BE2C (cell line): Measurements from ENCODE around the gene ZSCAN26.

Source experiments
- DNase-seq: peaks from one replicate; pipeline ENCODE4 v3.0.0-alpha.2; 2020
- H3K27me3 ChIP-seq: fragments of 250-450 bp; sonication (Bioruptor Pico); 2 replicates; pipeline ENCODE4 v1.5.1; 2020; ENCODE audit warnings: mild to moderate bottlenecking
- H3K36me3 ChIP-seq: fragments of 250-450 bp; sonication (Bioruptor Pico); 2 replicates; pipeline ENCODE4 v1.5.1; 2020; ENCODE audit warnings: mild to moderate bottlenecking
- H3K4me1 ChIP-seq: fragments of 250-450 bp; sonication (Bioruptor Pico); 2 replicates; pipeline ENCODE4 v1.5.1; 2020
- H3K4me3 ChIP-seq: 2 replicates; pipeline ENCODE4 v1.5.1; 2011; ENCODE audit warnings: low read depth, low read length
- H3K9me3 ChIP-seq: fragments of 250-450 bp; sonication (Bioruptor Pico); 2 replicates; pipeline ENCODE4 v1.5.1; 2020
- TF ChIP-seq, protein P1 (sequence below): IDR thresholded peaks from 2 replicates; pipeline ENCODE4 v1.5.1; 2012; ENCODE audit warnings: mild to moderate bottlenecking, low read depth, low read length

ZSCAN26 gene

DNA sequence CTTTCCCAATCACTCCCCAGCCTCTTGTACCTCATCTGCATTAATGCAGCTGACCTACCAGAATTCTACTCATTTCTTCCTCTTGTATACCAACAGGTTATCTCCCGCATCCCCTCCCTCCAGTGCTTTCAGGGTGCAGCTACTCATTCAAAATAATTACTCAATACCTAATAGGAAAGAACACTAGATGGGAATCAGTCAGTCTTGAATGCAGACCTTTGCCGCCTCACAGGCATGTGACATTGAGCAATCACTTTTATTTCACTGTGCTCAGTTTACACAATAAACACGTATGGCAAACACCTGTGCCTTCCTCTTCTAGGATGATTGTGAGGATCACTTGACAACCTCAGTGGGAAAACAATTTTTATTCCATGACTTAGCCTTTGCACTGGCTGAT lies 55.7 kb downstream of the ZSCAN26 start:
- no peaks in the 10 kb centered on the region for H3K27me3 ChIP-seq
- H3K4me1 ChIP-seq = no peaks in the 10 kb centered on the region
- H3K36me3 ChIP-seq = no peaks in the 10 kb centered on the region
- H3K4me3 ChIP-seq = no peak overlapping the region
- peaks cover 6% of the 10 kb centered on the region; the same call in 1 of the 2 replicates for H3K9me3 ChIP-seq
- no peak for DNase-seq
- TF ChIP-seq, protein P1, sequence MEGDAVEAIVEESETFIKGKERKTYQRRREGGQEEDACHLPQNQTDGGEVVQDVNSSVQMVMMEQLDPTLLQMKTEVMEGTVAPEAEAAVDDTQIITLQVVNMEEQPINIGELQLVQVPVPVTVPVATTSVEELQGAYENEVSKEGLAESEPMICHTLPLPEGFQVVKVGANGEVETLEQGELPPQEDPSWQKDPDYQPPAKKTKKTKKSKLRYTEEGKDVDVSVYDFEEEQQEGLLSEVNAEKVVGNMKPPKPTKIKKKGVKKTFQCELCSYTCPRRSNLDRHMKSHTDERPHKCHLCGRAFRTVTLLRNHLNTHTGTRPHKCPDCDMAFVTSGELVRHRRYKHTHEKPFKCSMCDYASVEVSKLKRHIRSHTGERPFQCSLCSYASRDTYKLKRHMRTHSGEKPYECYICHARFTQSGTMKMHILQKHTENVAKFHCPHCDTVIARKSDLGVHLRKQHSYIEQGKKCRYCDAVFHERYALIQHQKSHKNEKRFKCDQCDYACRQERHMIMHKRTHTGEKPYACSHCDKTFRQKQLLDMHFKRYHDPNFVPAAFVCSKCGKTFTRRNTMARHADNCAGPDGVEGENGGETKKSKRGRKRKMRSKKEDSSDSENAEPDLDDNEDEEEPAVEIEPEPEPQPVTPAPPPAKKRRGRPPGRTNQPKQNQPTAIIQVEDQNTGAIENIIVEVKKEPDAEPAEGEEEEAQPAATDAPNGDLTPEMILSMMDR = no peak

DNA sequence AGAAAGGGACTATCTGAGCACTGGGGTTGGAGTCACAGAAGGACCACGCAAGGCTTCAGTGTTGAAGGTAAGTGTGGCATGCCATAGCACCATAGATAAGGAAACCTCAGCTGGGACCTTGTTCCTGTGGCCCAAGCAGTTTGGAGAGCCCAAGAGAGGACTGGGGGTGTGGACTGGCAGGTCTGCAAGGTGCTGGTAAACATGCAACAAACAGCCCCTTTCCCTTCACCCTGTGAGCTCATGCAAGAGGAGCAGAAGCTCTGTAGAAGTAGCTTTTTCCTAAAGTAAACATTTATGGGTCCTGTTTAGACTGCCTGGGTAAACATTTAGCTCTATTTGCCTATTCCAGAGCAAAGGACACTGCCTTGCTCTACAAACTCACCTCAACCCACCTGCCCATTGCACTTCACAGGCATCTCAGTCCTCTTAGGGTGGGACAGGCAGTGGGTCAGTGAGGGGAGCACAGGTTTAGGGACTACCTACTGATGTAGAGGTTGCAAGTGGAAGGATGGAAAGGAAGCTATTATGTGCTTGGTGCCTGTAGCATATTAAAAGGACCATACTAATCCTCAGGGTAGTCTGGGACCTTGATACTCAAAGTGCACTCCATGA lies 57.0 kb downstream of the ZSCAN26 start:
- Histone ChIP-seq H3K4me3 (no peak overlapping the region), H3K9me3 (peaks cover 6% of the 10 kb centered on the region; the same call in 1 of the 2 replicates), H3K36me3 (no peaks in the 10 kb centered on the region), H3K4me1 (no peaks in the 10 kb centered on the region), H3K27me3 (no peaks in the 10 kb centered on the region)
- DNase-seq = no peak
- TF ChIP-seq, protein P1 = no peak

DNA sequence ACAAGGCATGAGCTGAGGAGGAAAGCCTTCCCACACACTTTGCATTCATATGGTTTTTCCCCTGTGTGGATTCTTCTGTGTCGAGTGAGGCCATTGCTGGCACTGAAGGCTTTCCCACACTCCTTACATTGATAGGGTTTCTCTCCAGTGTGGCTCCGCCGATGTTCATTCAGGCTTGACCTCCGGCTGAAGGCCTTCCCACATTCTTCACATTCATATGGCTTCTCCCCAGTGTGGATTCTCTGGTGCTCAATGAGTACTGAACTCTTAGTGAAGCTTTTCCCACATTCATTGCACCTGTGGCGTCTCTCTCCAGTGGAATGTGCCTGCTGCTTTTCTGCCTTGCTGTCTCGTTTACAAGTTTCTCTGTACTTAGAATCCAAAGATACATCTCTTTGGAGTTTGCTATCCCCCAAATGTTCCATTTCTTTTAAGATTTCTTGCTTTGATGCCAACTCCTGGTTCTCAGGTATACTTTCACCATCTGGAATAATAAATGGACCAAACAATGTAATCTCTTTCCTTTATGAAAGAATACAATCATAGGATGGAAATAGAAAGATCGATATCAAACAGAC lies 59.5 kb downstream of the ZSCAN26 start:
- Histone ChIP-seq H3K36me3 (no peaks in the 10 kb centered on the region), H3K4me3 (no peak overlapping the region), H3K27me3 (no peaks in the 10 kb centered on the region), H3K4me1 (peaks cover 6% of the 10 kb centered on the region; the same call in 1 of the 2 replicates), H3K9me3 (peaks cover 6% of the 10 kb centered on the region; the same call in 1 of the 2 replicates)
- no peak for DNase-seq
- TF ChIP-seq, protein P1 = no peak
